K562 (cell line): ENCODE results near the gene C3orf80. TPM values are rescaled to one million over a fixed set of nuclear protein-coding genes. Genes with fewer than 3 reads are reported as not detected.

Source experiments
- ATAC-seq: fragments of 200-7000 bp; cut with Tn5 transposase; 3 replicates; pipeline ENCODE4 v1.9.1; 2020; ENCODE audit warnings: moderate library complexity
- BruUV-seq: library from RNA; stranded (reverse); fragments of 400-500 nt; replicated peaks from 2 replicates; lab custom pipeline; 2021; lab: Mats Ljungman, UMichigan
- CTCF ChIA-PET: fragments of 300-600 bp; formaldehyde crosslinking; extraction: SDS; loops from one replicate; lab custom pipeline; 2021; ENCODE audit warnings: low intra/inter-chr PET ratio; lab: Yijun Ruan, JAX
- POLR2A ChIA-PET: fragments of 300-600, 350-650 bp; sonication (Branson Sonifier 250); formaldehyde crosslinking; extraction: SDS; loops from one replicate; lab custom pipeline; 2021; ENCODE audit warnings: antibody characterized with exemption, inconsistent platforms; lab: Yijun Ruan, JAX
- DNase-seq, 4 experiments: peaks; one replicate each; pipeline versions ENCODE4 v3.0.0 to v3.0.0-alpha.2; 2011 to 2018; ENCODE audit warnings: low spot score in 3 of 4, mixed read lengths in 3 of 4; ENCODE audit errors: extremely low read depth in 1 of 4
- FAIRE-seq: peaks from 2 replicates; lab custom pipeline; 2011; peaks lifted over from hg19 to GRCh38; lab: Jason Lieb, UNC
- H2AFZ ChIP-seq: 2 replicates; pipeline ENCODE4 v1.6.0; 2011; ENCODE audit warnings: low read depth, low read length, control low read depth, inconsistent platforms
- H3K27ac ChIP-seq: fragments of 200-600 bp; 3 replicates; pipeline ENCODE4 v1.8.0; 2011; ENCODE audit warnings: low read depth, mild to moderate bottlenecking, control low read depth, inconsistent platforms, low read length, moderate library complexity, mixed read lengths; ENCODE audit errors: extremely low read depth
- H3K27me3 ChIP-seq, 2 experiments: fragments of 300-600 bp in 1 of 2; 2 replicates in 1 of 2; 3 replicates in 1 of 2; pipeline versions ENCODE4 v1.6.0 to v1.8.0; 2011; ENCODE audit warnings: inconsistent platforms in 2 of 2, low read length in 2 of 2, mild to moderate bottlenecking in 1 of 2, mixed read lengths in 1 of 2, moderate library complexity in 1 of 2; ENCODE audit not compliant: control insufficient read depth in 2 of 2, insufficient read depth in 2 of 2
- H3K36me3 ChIP-seq: fragments of 300-600 bp; 3 replicates; pipeline ENCODE4 v1.8.0; 2011; ENCODE audit warnings: mild to moderate bottlenecking, low read length, inconsistent platforms; ENCODE audit not compliant: control insufficient read depth, insufficient read depth
- H3K4me1 ChIP-seq, 2 experiments: fragments of 200-600 bp in 1 of 2; replicated peaks in 1 of 2; 2 replicates in 1 of 2; 3 replicates in 1 of 2; pipeline versions ENCODE4 v1.5.1 to v1.8.0; 2011; ENCODE audit warnings: inconsistent platforms in 2 of 2, low read length in 2 of 2, mild to moderate bottlenecking in 1 of 2, mixed read lengths in 1 of 2, moderate library complexity in 1 of 2; ENCODE audit not compliant: control insufficient read depth in 2 of 2, insufficient read depth in 2 of 2
- H3K4me2 ChIP-seq: 2 replicates; pipeline ENCODE4 v1.6.1; 2011; ENCODE audit warnings: low read length, control low read depth, inconsistent platforms, mixed read lengths; ENCODE audit not compliant: insufficient read depth
- H3K4me3 ChIP-seq: fragments of 200-600 bp; sonication (generic), shearing (Covaris generic); 2 replicates; pipeline ENCODE4 v1.5.1; 2016; ENCODE audit warnings: control low read depth, inconsistent platforms
- H3K79me2 ChIP-seq: fragments of 200-600 bp; 3 replicates; pipeline ENCODE4 v1.8.0; 2011; ENCODE audit warnings: low read length, inconsistent platforms; ENCODE audit not compliant: control insufficient read depth, insufficient read depth
- H3K9ac ChIP-seq, 2 experiments: 2 replicates each; pipeline versions ENCODE4 v1.6.0 to v1.6.1; 2011; ENCODE audit warnings: low read depth in 2 of 2, low read length in 2 of 2, control low read depth in 1 of 2, inconsistent platforms in 1 of 2, mild to moderate bottlenecking in 1 of 2, mixed read lengths in 1 of 2; ENCODE audit not compliant: insufficient read depth in 1 of 2
- H3K9me1 ChIP-seq: one replicate; pipeline ENCODE4 v1.6.0; 2011; ENCODE audit warnings: inconsistent platforms, mild to moderate bottlenecking, low read length, moderate library complexity; ENCODE audit not compliant: control insufficient read depth, insufficient read depth
- H3K9me3 ChIP-seq: replicated peaks from 2 replicates; pipeline ENCODE4 v1.5.1; 2011; ENCODE audit warnings: low read depth, low read length, inconsistent platforms; ENCODE audit not compliant: control insufficient read depth, insufficient read depth
- H4K20me1 ChIP-seq: replicated peaks from 2 replicates; pipeline ENCODE4 v1.6.1; 2011; ENCODE audit warnings: low read length, inconsistent platforms, mixed read lengths; ENCODE audit not compliant: control insufficient read depth, insufficient read depth
- ETS1 ChIP-seq: conservative IDR thresholded peaks from 2 replicates; pipeline ENCODE4 v1.6.1; 2011; ENCODE audit warnings: low read depth, mild to moderate bottlenecking, low read length; ENCODE audit not compliant: control insufficient read depth
- ETV1 ChIP-seq: fragments of 450-650 bp; conservative IDR thresholded peaks from 2 replicates; pipeline ENCODE4 v1.6.1; 2016; ENCODE audit warnings: missing genetic modification characterization, control low read depth, low read depth, missing compliant biosample characterization
- HEY1 ChIP-seq: fragments of 250-450 bp; sonication (Bioruptor Pico); IDR thresholded peaks from 2 replicates; pipeline ENCODE4 v1.5.0; 2020; ENCODE audit warnings: mild to moderate bottlenecking, moderate library complexity, borderline replicate concordance
- ZNF75A ChIP-seq: fragments of 450-650 bp; formaldehyde crosslinking; IDR thresholded peaks from 2 replicates; pipeline ENCODE4 v1.4.0; 2020; ENCODE audit warnings: mild to moderate bottlenecking
- WGBS: fragments of 100-300 bp; shearing (Covaris generic); methylation state at CpG from one replicate; pipeline ENCODE4 v1.1.6; 2016; ENCODE audit warnings: low coverage, mixed read lengths; ENCODE audit not compliant: insufficient coverage; ENCODE audit errors: missing lambda C conversion rate; 5-methylcytosine and 5-hydroxymethylcytosine counted together
- in situ Hi-C: fragments of 300-500 bp; cut with MboI; formaldehyde crosslinking; loops from 4 replicates; pipeline ENCODE4 v1.15.0; 2018; ENCODE audit warnings: inconsistent platforms, mixed read lengths
- intact Hi-C: fragments of 100-400 bp; cut with micrococcal nuclease; formaldehyde crosslinking; loops from 2 replicates; pipeline ENCODE4 v1.14.2; 2022
- polyA plus RNA-seq, 8 experiments: library from polyadenylated mRNA; depleted of rRNA in 4 of 8; stranded (reverse) in 5 of 8; unstranded in 3 of 8; fragments of >200 nt; fragmentation: Nextera tagmentation in 2 of 8; fragmentation: Illumina TruSeq in 1 of 8; extraction: Ambion mirVana in 2 of 8; extraction: Trizol in 1 of 8; gene quantifications; 2 replicates each; pipeline versions ENCODE4 v1.2.1 to v1.2.3, GENCODE V29; 2011 to 2014; ENCODE audit warnings: inconsistent platforms in 1 of 8, missing spikeins in 1 of 8
- total RNA-seq, 7 experiments: library from RNA; depleted of rRNA in 6 of 7; stranded (reverse); fragments of >200 nt in 6 of 7; fragmentation: Illumina TruSeq in 2 of 7; extraction: Trizol in 2 of 7; gene quantifications; 2 replicates each; pipeline versions ENCODE4 v1.2.1 to v1.2.3, GENCODE V29; 2011 to 2021; ENCODE audit warnings: low replicate concordance in 1 of 7
- TF ChIP-seq, protein P1 (sequence below), 2 experiments: IDR thresholded peaks in 1 of 2; conservative IDR thresholded peaks in 1 of 2; 2 replicates each; pipeline ENCODE4 v1.6.1; 2016; ENCODE audit warnings: low read depth in 2 of 2, mild to moderate bottlenecking in 1 of 2, missing compliant biosample characterization in 1 of 2, missing genetic modification characterization in 1 of 2, moderate library complexity in 1 of 2
- TF ChIP-seq, protein P2 (sequence below): fragments of 450-650 bp; IDR thresholded peaks from 2 replicates; pipeline ENCODE4 v1.6.1; 2016; ENCODE audit warnings: low read depth
- TF ChIP-seq, protein P3 (sequence below): fragments of 450-650 bp; IDR thresholded peaks from 2 replicates; pipeline ENCODE4 v1.6.1; 2017; ENCODE audit warnings: antibody characterized with exemption

Gene C3orf80
- total and polyA plus RNA-seq, 9 of the 15 experiments (the other 6 are each of a cell fraction or from before 2014, with no cell fraction given), result 0.03 to 0.75 (median 0.07) TPM

GRCh38 chr3:160218136-160218535 lies 7.1 kb upstream of the C3orf80 start:
- FAIRE-seq (no peak), ATAC-seq (no peak), DNase-seq (no peak)
- H3K9ac ChIP-seq, result no peak overlapping the region
- H3K79me2 ChIP-seq, result no peaks in the 10 kb centered on the region
- intact Hi-C loops, result no loop called here
- H3K4me2 ChIP-seq, result no peak overlapping the region
- no peaks in the 10 kb centered on the region for H3K9me1 ChIP-seq
- H3K27ac ChIP-seq, result no peak overlapping the region
- BruUV-seq, result no TSS peak
- 0% methylated on average over 3 of the region's 3 CpGs for WGBS
- ChIA-PET POLR2A (no interaction called here), CTCF (no interaction called here)
- no peak overlapping the region for H2AFZ ChIP-seq
- no peaks in the 10 kb centered on the region for H3K4me1 ChIP-seq
- no peaks in the 10 kb centered on the region for H3K36me3 ChIP-seq
- in situ Hi-C loops, result loop anchor here (25.0 kb wide), 1 partner anchor 1019 kb away; no protein-coding TSS in a partner anchor
- H3K9me3 ChIP-seq, result no peaks in the 10 kb centered on the region
- peaks cover 11 to 16% of the 10 kb centered on the region in 2 experiments; a peak in 4 of 5 replicates for H3K27me3 ChIP-seq
- no peaks in the 10 kb centered on the region for H4K20me1 ChIP-seq
- no peak overlapping the region for H3K4me3 ChIP-seq
- TF ChIP-seq, protein P1, sequence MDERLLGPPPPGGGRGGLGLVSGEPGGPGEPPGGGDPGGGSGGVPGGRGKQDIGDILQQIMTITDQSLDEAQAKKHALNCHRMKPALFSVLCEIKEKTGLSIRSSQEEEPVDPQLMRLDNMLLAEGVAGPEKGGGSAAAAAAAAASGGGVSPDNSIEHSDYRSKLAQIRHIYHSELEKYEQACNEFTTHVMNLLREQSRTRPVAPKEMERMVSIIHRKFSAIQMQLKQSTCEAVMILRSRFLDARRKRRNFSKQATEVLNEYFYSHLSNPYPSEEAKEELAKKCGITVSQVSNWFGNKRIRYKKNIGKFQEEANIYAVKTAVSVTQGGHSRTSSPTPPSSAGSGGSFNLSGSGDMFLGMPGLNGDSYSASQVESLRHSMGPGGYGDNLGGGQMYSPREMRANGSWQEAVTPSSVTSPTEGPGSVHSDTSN (CRISPR knock-in tag; IDR thresholded peaks at IDR 0.05; ENCODE audit: low read depth), result no peak
- TF ChIP-seq, protein P1 (tag; conservative IDR thresholded peaks at IDR 0.05; ENCODE audit: low read depth), result no peak
- TF ChIP-seq, protein P2, sequence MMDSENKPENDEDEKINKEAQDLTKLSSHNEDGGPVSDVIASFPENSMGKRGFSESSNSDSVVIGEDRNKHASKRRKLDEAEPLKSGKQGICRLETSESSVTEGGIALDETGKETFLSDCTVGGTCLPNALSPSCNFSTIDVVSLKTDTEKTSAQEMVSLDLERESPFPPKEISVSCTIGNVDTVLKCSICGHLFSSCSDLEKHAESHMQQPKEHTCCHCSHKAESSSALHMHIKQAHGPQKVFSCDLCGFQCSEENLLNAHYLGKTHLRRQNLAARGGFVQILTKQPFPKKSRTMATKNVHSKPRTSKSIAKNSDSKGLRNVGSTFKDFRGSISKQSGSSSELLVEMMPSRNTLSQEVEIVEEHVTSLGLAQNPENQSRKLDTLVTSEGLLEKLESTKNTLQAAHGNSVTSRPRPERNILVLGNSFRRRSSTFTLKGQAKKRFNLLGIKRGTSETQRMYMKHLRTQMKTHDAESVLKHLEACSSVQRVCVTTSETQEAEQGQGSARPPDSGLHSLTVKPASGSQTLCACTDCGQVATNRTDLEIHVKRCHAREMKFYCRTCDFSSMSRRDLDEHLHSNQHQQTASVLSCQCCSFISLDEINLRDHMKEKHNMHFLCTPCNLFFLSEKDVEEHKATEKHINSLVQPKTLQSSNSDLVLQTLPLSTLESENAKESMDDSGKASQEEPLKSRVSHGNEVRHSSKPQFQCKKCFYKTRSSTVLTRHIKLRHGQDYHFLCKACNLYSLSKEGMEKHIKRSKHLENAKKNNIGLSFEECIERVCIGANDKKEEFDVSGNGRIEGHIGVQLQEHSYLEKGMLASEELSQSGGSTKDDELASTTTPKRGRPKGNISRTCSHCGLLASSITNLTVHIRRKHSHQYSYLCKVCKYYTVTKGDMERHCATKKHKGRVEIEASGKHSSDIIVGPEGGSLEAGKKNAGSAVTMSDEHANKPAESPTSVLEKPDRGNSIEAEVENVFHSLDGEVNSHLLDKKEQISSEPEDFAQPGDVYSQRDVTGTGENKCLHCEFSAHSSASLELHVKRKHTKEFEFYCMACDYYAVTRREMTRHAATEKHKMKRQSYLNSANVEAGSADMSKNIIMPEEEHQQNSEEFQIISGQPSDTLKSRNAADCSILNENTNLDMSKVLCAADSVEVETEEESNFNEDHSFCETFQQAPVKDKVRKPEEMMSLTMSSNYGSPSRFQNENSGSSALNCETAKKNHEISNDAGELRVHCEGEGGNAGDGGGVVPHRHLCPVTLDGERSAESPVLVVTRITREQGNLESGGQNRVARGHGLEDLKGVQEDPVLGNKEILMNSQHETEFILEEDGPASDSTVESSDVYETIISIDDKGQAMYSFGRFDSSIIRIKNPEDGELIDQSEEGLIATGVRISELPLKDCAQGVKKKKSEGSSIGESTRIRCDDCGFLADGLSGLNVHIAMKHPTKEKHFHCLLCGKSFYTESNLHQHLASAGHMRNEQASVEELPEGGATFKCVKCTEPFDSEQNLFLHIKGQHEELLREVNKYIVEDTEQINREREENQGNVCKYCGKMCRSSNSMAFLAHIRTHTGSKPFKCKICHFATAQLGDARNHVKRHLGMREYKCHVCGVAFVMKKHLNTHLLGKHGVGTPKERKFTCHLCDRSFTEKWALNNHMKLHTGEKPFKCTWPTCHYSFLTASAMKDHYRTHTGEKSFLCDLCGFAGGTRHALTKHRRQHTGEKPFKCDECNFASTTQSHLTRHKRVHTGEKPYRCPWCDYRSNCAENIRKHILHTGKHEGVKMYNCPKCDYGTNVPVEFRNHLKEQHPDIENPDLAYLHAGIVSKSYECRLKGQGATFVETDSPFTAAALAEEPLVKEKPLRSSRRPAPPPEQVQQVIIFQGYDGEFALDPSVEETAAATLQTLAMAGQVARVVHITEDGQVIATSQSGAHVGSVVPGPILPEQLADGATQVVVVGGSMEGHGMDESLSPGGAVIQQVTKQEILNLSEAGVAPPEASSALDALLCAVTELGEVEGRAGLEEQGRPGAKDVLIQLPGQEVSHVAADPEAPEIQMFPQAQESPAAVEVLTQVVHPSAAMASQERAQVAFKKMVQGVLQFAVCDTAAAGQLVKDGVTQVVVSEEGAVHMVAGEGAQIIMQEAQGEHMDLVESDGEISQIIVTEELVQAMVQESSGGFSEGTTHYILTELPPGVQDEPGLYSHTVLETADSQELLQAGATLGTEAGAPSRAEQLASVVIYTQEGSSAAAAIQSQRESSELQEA, result no peak
- TF ChIP-seq HEY1 (no peak), ETV1 (tag) (no peak), ZNF75A (CRISPR knock-in tag) (no peak), ETS1 (no peak)
- TF ChIP-seq, protein P3, sequence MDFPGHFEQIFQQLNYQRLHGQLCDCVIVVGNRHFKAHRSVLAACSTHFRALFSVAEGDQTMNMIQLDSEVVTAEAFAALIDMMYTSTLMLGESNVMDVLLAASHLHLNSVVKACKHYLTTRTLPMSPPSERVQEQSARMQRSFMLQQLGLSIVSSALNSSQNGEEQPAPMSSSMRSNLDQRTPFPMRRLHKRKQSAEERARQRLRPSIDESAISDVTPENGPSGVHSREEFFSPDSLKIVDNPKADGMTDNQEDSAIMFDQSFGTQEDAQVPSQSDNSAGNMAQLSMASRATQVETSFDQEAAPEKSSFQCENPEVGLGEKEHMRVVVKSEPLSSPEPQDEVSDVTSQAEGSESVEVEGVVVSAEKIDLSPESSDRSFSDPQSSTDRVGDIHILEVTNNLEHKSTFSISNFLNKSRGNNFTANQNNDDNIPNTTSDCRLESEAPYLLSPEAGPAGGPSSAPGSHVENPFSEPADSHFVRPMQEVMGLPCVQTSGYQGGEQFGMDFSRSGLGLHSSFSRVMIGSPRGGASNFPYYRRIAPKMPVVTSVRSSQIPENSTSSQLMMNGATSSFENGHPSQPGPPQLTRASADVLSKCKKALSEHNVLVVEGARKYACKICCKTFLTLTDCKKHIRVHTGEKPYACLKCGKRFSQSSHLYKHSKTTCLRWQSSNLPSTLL, result no peak
